ENCODE results near the gene UQCC2.

Gene UQCC2

GRCh38 chr6:33724102-33725023 lies 12.9 kb upstream of the UQCC2 start:
- no peak for DNase-seq

GRCh38 chr6:33723371-33724085 lies 12.0 kb upstream of the UQCC2 start:
- no peak for DNase-seq

- DNase-seq, result no peak
Measured at GRCh38 chr6:33722103-33722623, 10.7 kb upstream of the UQCC2 start.

- no peak for DNase-seq
Measured at GRCh38 chr6:33721508-33721907, 10.0 kb upstream of the UQCC2 start.

- no peak for DNase-seq
Measured at GRCh38 chr6:33720998-33721397, 9.5 kb upstream of the UQCC2 start.

- DNase-seq, result no peak
Measured at GRCh38 chr6:33719326-33719987, 8.0 kb upstream of the UQCC2 start.

GRCh38 chr6:33718713-33719112 lies 7.2 kb upstream of the UQCC2 start:
- no peak for DNase-seq

GRCh38 chr6:33717934-33718455 lies 6.5 kb upstream of the UQCC2 start:
- DNase-seq, result no peak

- no peak for DNase-seq
Measured at GRCh38 chr6:33716890-33717632, 5.6 kb upstream of the UQCC2 start.

GRCh38 chr6:33716379-33716778 lies 4.9 kb upstream of the UQCC2 start:
- DNase-seq, result no peak

GRCh38 chr6:33714385-33715040 lies 3.0 kb upstream of the UQCC2 start:
- no peak for DNase-seq

- DNase-seq, result no peak
Measured at GRCh38 chr6:33713786-33714185, 2.3 kb upstream of the UQCC2 start.

GRCh38 chr6:33712914-33713313 lies 1.4 kb upstream of the UQCC2 start:
- DNase-seq, result no peak

- no peak for DNase-seq
Measured at GRCh38 chr6:33710296-33711121, 991 bp downstream of the UQCC2 start.

GRCh38 chr6:33709605-33710295 lies 1.8 kb downstream of the UQCC2 start:
- DNase-seq, result no peak

- no peak for DNase-seq
Measured at GRCh38 chr6:33708516-33709204, 2.8 kb downstream of the UQCC2 start.

GRCh38 chr6:33707771-33708170 lies 3.7 kb downstream of the UQCC2 start:
- DNase-seq, result no peak

- DNase-seq, result no peak
Measured at GRCh38 chr6:33705955-33706725, 5.4 kb downstream of the UQCC2 start.
